Measurements from ENCODE around the gene STAC3.

Gene STAC3

DNA sequence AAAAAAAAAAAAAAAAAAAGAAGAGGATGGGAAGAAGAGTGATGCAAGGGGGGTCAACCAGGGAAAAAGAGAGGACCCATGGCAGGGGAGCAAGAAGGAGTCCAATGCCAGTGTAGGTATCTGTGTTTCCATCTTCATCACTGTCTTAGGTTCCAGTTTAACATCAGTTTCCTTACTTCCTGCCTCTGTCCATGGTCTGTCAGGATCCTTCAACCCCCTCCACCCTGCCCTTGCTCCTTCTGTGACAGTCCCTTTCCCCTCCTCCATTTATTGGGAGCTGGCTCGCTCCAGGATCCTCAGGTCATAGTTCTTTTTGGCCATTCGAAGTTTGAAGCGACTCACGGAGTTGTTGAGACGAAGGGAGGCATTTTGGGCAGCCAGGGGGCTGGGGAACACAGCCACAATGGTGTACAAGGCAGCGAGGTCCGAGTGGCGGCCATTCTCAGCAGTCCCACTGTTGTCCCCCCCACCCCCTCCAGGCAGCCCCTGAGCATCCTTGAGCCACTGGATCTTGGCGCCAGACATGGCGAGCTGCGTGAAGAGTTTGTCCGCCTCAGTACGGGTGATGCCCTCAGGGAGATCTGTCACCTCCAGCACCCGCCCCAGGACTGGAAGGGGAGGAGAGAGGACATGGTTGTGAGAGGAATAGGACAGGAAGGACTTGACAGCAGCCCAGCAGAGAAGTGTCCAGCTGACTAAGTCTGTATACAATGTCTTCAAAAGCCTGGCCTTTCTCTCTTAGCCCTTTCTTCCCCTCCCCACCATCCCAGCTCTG is 3.7 kb upstream of the STAC3 start:
- no peak for TF ChIP-seq CTCF (IDR thresholded peaks at IDR 0.05; ENCODE audit: insufficient read depth, low read depth, low read length, missing control alignments)
- no peak overlapping the region for H3K4me3 ChIP-seq (ENCODE audit: low read depth, low read length)
- no peak for DNase-seq (ENCODE audit: low read depth)

DNA sequence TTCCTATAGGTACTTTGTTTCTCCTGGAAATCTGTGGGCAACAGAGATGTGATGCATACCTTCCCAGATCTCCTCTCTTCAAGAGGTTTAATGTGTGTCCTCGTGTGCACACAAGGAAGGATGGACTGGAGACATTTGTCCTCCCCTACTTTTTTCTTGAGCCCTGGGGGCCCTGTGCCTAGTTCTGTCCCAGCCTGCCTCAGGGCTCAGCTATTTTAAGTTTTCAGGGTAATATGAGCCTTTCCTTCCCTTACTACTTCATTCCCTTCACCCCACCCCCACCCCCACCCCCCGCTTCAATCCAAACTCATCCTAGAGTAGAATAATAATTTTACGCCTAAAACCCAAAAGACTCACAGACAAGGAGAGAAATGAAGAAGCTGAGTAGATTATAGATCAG is 446 bp downstream of the STAC3 start:
- H3K4me3 ChIP-seq (ENCODE audit: low read depth, low read length) = no peak overlapping the region
- DNase-seq (ENCODE audit: low read depth) = no peak
- TF ChIP-seq CTCF (IDR thresholded peaks at IDR 0.05; ENCODE audit: insufficient read depth, low read depth, low read length, missing control alignments) = no peak

GRCh38 chr12:57248934-57249742 is 1.8 kb downstream of the STAC3 start:
- DNase-seq (ENCODE audit: low read depth) = no peak
- no peak for TF ChIP-seq CTCF (IDR thresholded peaks at IDR 0.05; ENCODE audit: insufficient read depth, low read depth, low read length, missing control alignments)
- H3K4me3 ChIP-seq (ENCODE audit: low read depth, low read length) = peak overlapping the region; percentile 35

GRCh38 chr12:57247041-57247440 is 3.9 kb downstream of the STAC3 start:
- no peak overlapping the region for H3K4me3 ChIP-seq (ENCODE audit: low read depth, low read length)
- no peak for DNase-seq (ENCODE audit: low read depth)
- no peak for TF ChIP-seq CTCF (IDR thresholded peaks at IDR 0.05; ENCODE audit: insufficient read depth, low read depth, low read length, missing control alignments)

- no peak overlapping the region for H3K4me3 ChIP-seq (ENCODE audit: low read depth, low read length)
- no peak for DNase-seq (ENCODE audit: low read depth)
- TF ChIP-seq CTCF (IDR thresholded peaks at IDR 0.05; ENCODE audit: insufficient read depth, low read depth, low read length, missing control alignments) = no peak
Observed at GRCh38 chr12:57244312-57244696, 6.7 kb downstream of the STAC3 start.

DNA sequence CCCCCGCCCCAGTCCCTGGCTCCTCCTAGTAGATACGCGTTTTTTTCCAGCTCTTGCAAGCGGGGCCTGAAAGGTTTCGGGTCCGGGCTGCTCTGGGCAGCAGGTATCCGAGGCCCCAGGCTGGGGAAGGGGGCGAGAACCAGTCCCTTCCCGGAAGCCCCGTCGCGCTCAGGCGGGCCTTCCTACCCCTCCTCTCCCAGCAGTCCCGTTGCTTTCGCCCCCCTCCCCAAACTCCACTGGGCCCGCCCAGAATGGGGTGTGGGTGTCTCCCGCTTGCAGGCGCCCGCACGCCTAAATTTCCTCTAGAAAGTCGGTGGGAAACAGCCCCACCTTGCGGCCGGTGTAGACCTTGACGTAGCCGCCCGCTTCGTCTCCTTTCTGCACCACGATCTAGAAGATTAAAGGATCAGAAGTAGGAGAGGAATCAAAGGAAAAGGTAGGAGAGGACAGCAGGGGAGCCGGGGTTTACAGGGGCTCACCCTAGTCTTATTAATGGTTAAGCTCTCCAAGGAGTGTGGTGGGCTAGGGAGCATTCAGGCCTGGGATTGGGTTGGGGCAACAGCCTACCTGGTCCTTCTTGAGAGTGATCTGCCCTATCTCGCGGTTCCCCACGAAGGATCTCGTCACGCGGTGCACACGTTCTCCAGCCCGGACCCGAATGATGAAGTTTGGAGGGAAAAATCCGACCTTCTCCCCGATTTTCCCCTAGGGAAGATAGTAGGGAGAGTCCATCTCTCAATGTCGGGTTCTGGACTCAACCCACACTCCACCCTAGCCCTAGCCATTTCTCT is 7.3 kb downstream of the STAC3 start:
- peak overlapping the region; percentile 42 for H3K4me3 ChIP-seq (ENCODE audit: low read depth, low read length)
- peak; percentile 79 for DNase-seq (ENCODE audit: low read depth)
- TF ChIP-seq CTCF (IDR thresholded peaks at IDR 0.05; ENCODE audit: insufficient read depth, low read depth, low read length, missing control alignments) = peak; percentile 77
